ENCODE results near the gene AREG. TPM values are rescaled to one million over a fixed set of nuclear protein-coding genes. Genes with fewer than 3 reads are reported as not detected.

The AREG gene
- total and polyA plus RNA-seq, 2 experiments from 2014 or later = 0.45 TPM; not detected in 1

DNA sequence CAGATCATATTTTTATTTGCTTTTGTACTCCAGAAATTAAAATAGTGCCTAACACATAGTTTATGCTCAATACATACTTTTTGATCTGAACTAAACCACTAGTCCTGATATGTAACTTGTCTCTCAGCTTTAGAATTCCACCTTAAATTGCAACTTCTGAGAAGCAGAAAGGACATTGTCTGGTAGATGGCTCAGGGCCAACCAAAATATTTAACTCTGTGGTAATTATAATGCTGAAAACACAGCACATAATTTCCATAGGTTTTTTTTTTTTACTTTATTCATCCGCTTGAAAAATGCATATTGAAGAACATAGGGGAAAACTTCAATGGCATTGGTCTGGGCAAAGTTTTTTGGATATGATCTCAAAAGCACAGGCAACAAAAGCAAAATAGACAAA is 59.3 kb downstream of the AREG start:
- TF ChIP-seq, protein P1, sequence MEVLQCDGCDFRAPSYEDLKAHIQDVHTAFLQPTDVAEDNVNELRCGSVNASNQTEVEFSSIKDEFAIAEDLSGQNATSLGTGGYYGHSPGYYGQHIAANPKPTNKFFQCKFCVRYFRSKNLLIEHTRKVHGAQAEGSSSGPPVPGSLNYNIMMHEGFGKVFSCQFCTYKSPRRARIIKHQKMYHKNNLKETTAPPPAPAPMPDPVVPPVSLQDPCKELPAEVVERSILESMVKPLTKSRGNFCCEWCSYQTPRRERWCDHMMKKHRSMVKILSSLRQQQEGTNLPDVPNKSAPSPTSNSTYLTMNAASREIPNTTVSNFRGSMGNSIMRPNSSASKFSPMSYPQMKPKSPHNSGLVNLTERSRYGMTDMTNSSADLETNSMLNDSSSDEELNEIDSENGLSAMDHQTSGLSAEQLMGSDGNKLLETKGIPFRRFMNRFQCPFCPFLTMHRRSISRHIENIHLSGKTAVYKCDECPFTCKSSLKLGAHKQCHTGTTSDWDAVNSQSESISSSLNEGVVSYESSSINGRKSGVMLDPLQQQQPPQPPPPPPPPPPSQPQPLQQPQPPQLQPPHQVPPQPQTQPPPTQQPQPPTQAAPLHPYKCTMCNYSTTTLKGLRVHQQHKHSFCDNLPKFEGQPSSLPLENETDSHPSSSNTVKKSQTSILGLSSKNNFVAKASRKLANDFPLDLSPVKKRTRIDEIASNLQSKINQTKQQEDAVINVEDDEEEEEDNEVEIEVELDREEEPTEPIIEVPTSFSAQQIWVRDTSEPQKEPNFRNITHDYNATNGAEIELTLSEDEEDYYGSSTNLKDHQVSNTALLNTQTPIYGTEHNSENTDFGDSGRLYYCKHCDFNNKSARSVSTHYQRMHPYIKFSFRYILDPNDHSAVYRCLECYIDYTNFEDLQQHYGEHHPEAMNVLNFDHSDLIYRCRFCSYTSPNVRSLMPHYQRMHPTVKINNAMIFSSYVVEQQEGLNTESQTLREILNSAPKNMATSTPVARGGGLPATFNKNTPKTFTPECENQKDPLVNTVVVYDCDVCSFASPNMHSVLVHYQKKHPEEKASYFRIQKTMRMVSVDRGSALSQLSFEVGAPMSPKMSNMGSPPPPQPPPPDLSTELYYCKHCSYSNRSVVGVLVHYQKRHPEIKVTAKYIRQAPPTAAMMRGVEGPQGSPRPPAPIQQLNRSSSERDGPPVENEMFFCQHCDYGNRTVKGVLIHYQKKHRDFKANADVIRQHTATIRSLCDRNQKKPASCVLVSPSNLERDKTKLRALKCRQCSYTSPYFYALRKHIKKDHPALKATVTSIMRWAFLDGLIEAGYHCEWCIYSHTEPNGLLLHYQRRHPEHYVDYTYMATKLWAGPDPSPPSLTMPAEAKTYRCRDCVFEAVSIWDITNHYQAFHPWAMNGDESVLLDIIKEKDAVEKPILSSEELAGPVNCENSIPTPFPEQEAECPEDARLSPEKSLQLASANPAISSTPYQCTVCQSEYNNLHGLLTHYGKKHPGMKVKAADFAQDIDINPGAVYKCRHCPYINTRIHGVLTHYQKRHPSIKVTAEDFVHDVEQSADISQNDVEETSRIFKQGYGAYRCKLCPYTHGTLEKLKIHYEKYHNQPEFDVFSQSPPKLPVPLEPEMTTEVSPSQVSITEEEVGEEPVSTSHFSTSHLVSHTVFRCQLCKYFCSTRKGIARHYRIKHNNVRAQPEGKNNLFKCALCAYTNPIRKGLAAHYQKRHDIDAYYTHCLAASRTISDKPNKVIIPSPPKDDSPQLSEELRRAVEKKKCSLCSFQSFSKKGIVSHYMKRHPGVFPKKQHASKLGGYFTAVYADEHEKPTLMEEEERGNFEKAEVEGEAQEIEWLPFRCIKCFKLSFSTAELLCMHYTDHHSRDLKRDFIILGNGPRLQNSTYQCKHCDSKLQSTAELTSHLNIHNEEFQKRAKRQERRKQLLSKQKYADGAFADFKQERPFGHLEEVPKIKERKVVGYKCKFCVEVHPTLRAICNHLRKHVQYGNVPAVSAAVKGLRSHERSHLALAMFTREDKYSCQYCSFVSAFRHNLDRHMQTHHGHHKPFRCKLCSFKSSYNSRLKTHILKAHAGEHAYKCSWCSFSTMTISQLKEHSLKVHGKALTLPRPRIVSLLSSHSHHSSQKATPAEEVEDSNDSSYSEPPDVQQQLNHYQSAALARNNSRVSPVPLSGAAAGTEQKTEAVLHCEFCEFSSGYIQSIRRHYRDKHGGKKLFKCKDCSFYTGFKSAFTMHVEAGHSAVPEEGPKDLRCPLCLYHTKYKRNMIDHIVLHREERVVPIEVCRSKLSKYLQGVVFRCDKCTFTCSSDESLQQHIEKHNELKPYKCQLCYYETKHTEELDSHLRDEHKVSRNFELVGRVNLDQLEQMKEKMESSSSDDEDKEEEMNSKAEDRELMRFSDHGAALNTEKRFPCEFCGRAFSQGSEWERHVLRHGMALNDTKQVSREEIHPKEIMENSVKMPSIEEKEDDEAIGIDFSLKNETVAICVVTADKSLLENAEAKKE (CRISPR knock-in tag; IDR thresholded peaks at IDR 0.05) = no peak
- H4K20me1 ChIP-seq (replicated peaks; ENCODE audit: insufficient read depth) = no peaks in the 10 kb centered on the region
- no peak overlapping the region for H3K4me3 Mint-ChIP-seq
- no peaks in the 10 kb centered on the region for H3F3A ChIP-seq (replicated peaks; ENCODE audit: low read depth)
- ATAC-seq (no peak), DNase-seq (ENCODE audit: low spot score) (no peak)
- H3K4me2 ChIP-seq = no peak overlapping the region
- no peak overlapping the region for H3K27ac Mint-ChIP-seq
- no peaks in the 10 kb centered on the region for H3K9me2 ChIP-seq (ENCODE audit: insufficient read depth)
- peaks cover 3% of the 10 kb centered on the region; the same call in 2 of the 3 replicates for H3K4me1 Mint-ChIP-seq
- no peaks in the 10 kb centered on the region for H3K27me3 ChIP-seq (ENCODE audit: insufficient read depth)
- no peaks in the 10 kb centered on the region for H3K79me2 ChIP-seq (replicated peaks; ENCODE audit: insufficient read depth)
- no peak overlapping the region for H2AFZ ChIP-seq
- H3K36me3 ChIP-seq (ENCODE audit: insufficient read depth) = no peaks in the 10 kb centered on the region
- H3K9me3 Mint-ChIP-seq = 0 out of 3 replicates have a peak, but pooled peaks cover 4% of the 10 kb centered on the region
- H3K27ac ChIP-seq (ENCODE audit: low read depth) = no peak overlapping the region
- no peak overlapping the region for H3K4me3 ChIP-seq
- H3K27me3 Mint-ChIP-seq (ENCODE audit: insufficient read depth, low read depth, poor library complexity) = no peaks in the 10 kb centered on the region
- no peaks in the 10 kb centered on the region for H3K36me3 Mint-ChIP-seq (ENCODE audit: low read depth)
- H3K4me1 ChIP-seq (ENCODE audit: insufficient read depth) = no peaks in the 10 kb centered on the region

Other genes with a start within 250 kb of the AREG start
- not detected in 2 replicates for gene EPGN, start 136.7 kb upstream of the AREG start, total RNA-seq (2014; rRNA removed; shearing (Covaris generic))
- not detected in 2 replicates for gene EPGN, start 136.7 kb upstream of the AREG start, polyA plus RNA-seq (2016; fragmentation: Nextera tagmentation; extraction: Ambion mirVana)
- gene EREG, start 80.0 kb upstream of the AREG start, total RNA-seq (2014; rRNA removed; shearing (Covaris generic)) = 4.2 TPM in 1 of 2 replicates, not detected in the other
- not detected in 2 replicates for gene EREG, start 80.0 kb upstream of the AREG start, polyA plus RNA-seq (2016; fragmentation: Nextera tagmentation; extraction: Ambion mirVana)